Measurements from ENCODE around the gene PHACTR1.

DNA sequence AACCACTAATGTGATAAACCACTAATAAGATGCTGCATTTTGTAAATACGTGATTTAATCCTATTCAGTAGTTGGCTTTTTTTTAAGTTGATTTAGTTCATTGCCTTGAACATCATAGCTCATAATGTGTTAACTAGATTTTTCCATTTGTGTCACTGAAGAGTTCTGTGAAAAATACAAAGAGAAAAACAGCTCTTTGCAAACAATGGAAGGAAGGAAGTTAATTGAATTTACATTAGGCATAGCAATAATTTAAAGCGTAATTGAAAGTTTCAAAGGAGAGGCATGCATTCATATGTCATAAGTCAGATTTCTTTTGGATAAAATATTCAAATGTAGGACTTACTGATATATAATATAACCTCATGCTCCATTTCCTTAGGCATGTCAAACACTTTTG is 509.5 kb downstream of the PHACTR1 start:
- no peak for TF ChIP-seq ZNF445 (CRISPR knock-in tag; IDR thresholded peaks at IDR 0.05; ENCODE audit: low read depth)
- TF ChIP-seq CEBPB (tag; IDR thresholded peaks at IDR 0.05) = no peak
- TF ChIP-seq, protein P1, sequence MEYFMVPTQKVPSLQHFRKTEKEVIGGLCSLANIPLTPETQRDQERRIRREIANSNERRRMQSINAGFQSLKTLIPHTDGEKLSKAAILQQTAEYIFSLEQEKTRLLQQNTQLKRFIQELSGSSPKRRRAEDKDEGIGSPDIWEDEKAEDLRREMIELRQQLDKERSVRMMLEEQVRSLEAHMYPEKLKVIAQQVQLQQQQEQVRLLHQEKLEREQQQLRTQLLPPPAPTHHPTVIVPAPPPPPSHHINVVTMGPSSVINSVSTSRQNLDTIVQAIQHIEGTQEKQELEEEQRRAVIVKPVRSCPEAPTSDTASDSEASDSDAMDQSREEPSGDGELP (CRISPR knock-in tag; IDR thresholded peaks at IDR 0.05; ENCODE audit: borderline replicate concordance) = no peak
- no peak for TF ChIP-seq ZNF239 (CRISPR knock-in tag; IDR thresholded peaks at IDR 0.05)
- TF ChIP-seq FOS (IDR thresholded peaks at IDR 0.05; ENCODE audit: extremely low read depth, insufficient read length) = no peak
- TF ChIP-seq POLR2AphosphoS5 (IDR thresholded peaks at IDR 0.05; ENCODE audit: control insufficient read depth, insufficient read depth, low read depth, low read length) = no peak
